HEK293 (cell line): Measurements from ENCODE around the gene ARRB2.

ENCODE experiments used
- GLI4 ChIP-seq: fragments of 450-650 bp; formaldehyde crosslinking; IDR thresholded peaks from 2 replicates; pipeline ENCODE4 v1.5.1; 2016; ENCODE audit warnings: missing biosample characterization, missing genetic modification characterization
- HOXC10 ChIP-seq: sonication (generic); formaldehyde crosslinking; IDR thresholded peaks from 2 replicates; pipeline ENCODE4 v1.8.1; 2023; ENCODE audit warnings: mild to moderate bottlenecking, missing genetic modification reagents
- KLF1 ChIP-seq: fragments of 450-650 bp; formaldehyde crosslinking; IDR thresholded peaks from 2 replicates; pipeline ENCODE4 v1.5.1; 2016; ENCODE audit warnings: missing biosample characterization, missing genetic modification characterization
- KLF7 ChIP-seq: fragments of 450-650 bp; formaldehyde crosslinking; IDR thresholded peaks from 2 replicates; pipeline ENCODE4 v1.5.1; 2016; ENCODE audit warnings: missing biosample characterization, missing genetic modification characterization, borderline replicate concordance
- KLF8 ChIP-seq: fragments of 450-650 bp; formaldehyde crosslinking; IDR thresholded peaks from 2 replicates; pipeline ENCODE4 v1.5.1; 2016; ENCODE audit warnings: missing biosample characterization, missing genetic modification characterization
- MEIS1 ChIP-seq: sonication (generic); formaldehyde crosslinking; IDR thresholded peaks from 2 replicates; pipeline ENCODE4 v1.8.1; 2022; ENCODE audit warnings: missing genetic modification reagents, mild to moderate bottlenecking, borderline replicate concordance
- SP3 ChIP-seq: fragments of 450-650 bp; formaldehyde crosslinking; IDR thresholded peaks from 2 replicates; pipeline ENCODE4 v1.5.1; 2016; ENCODE audit warnings: missing biosample characterization, missing genetic modification characterization
- YY2 ChIP-seq: fragments of 450-650 bp; formaldehyde crosslinking; IDR thresholded peaks from 2 replicates; pipeline ENCODE4 v1.5.1; 2016; ENCODE audit warnings: missing biosample characterization, missing genetic modification characterization
- ZBTB10 ChIP-seq: fragments of 450-650 bp; formaldehyde crosslinking; IDR thresholded peaks from 2 replicates; pipeline ENCODE4 v1.5.1; 2016; ENCODE audit warnings: missing biosample characterization, missing genetic modification characterization
- ZBTB20 ChIP-seq: fragments of 450-650 bp; formaldehyde crosslinking; IDR thresholded peaks from 2 replicates; pipeline ENCODE4 v1.5.1; 2016; ENCODE audit warnings: missing biosample characterization, missing genetic modification characterization
- ZBTB48 ChIP-seq: fragments of 450-650 bp; formaldehyde crosslinking; IDR thresholded peaks from 2 replicates; pipeline ENCODE4 v1.5.1; 2016; ENCODE audit warnings: missing biosample characterization, missing genetic modification characterization
- ZEB2 ChIP-seq: fragments of 450-650 bp; formaldehyde crosslinking; IDR thresholded peaks from 2 replicates; pipeline ENCODE4 v1.5.1; 2016; ENCODE audit warnings: missing biosample characterization, missing genetic modification characterization
- ZFHX2 ChIP-seq: fragments of 450-650 bp; formaldehyde crosslinking; conservative IDR thresholded peaks from 2 replicates; pipeline ENCODE4 v1.5.1; 2016; ENCODE audit warnings: missing biosample characterization, missing genetic modification characterization
- ZNF10 ChIP-seq: fragments of 450-650 bp; formaldehyde crosslinking; IDR thresholded peaks from 2 replicates; pipeline ENCODE4 v1.5.1; 2017; ENCODE audit warnings: missing biosample characterization, missing genetic modification characterization
- ZNF121 ChIP-seq: fragments of 450-650 bp; formaldehyde crosslinking; IDR thresholded peaks from 2 replicates; pipeline ENCODE4 v1.5.1; 2016; ENCODE audit warnings: missing biosample characterization, missing genetic modification characterization
- ZNF132 ChIP-seq: fragments of 450-650 bp; formaldehyde crosslinking; IDR thresholded peaks from 2 replicates; pipeline ENCODE4 v1.5.1; 2017; ENCODE audit warnings: missing biosample characterization, missing genetic modification characterization, borderline replicate concordance
- ZNF148 ChIP-seq: fragments of 450-650 bp; formaldehyde crosslinking; IDR thresholded peaks from 2 replicates; pipeline ENCODE4 v1.5.0; 2017; ENCODE audit warnings: missing biosample characterization, missing genetic modification characterization, borderline replicate concordance
- ZNF175 ChIP-seq: fragments of 450-650 bp; formaldehyde crosslinking; IDR thresholded peaks from 2 replicates; pipeline ENCODE4 v1.5.1; 2016; ENCODE audit warnings: missing biosample characterization, missing genetic modification characterization
- ZNF18 ChIP-seq: fragments of 450-650 bp; formaldehyde crosslinking; IDR thresholded peaks from 2 replicates; pipeline ENCODE4 v1.5.1; 2016; ENCODE audit warnings: missing biosample characterization, missing genetic modification characterization
- ZNF214 ChIP-seq: fragments of 450-650 bp; formaldehyde crosslinking; IDR thresholded peaks from 2 replicates; pipeline ENCODE4 v1.5.1; 2017; ENCODE audit warnings: missing biosample characterization, mild to moderate bottlenecking, missing genetic modification characterization, borderline replicate concordance
- ZNF266 ChIP-seq: fragments of 450-650 bp; formaldehyde crosslinking; IDR thresholded peaks from 2 replicates; pipeline ENCODE4 v1.5.1; 2016; ENCODE audit warnings: missing biosample characterization, missing genetic modification characterization, low read depth
- ZNF394 ChIP-seq: fragments of 450-650 bp; formaldehyde crosslinking; IDR thresholded peaks from 2 replicates; pipeline ENCODE4 v1.5.1; 2016; ENCODE audit warnings: missing biosample characterization, missing genetic modification characterization, mild to moderate bottlenecking, moderate library complexity, borderline replicate concordance
- ZNF404 ChIP-seq: fragments of 450-650 bp; formaldehyde crosslinking; IDR thresholded peaks from 2 replicates; pipeline ENCODE4 v1.5.1; 2017; ENCODE audit warnings: missing biosample characterization, missing genetic modification characterization
- ZNF473 ChIP-seq: fragments of 450-650 bp; formaldehyde crosslinking; IDR thresholded peaks from 2 replicates; pipeline ENCODE4 v1.5.1; 2017; ENCODE audit warnings: missing biosample characterization, missing genetic modification characterization
- ZNF501 ChIP-seq: fragments of 450-650 bp; formaldehyde crosslinking; IDR thresholded peaks from 2 replicates; pipeline ENCODE4 v1.5.1; 2016; ENCODE audit warnings: missing biosample characterization, missing genetic modification characterization
- ZNF513 ChIP-seq: fragments of 450-650 bp; IDR thresholded peaks from 2 replicates; pipeline ENCODE4 v1.5.1; 2018; ENCODE audit warnings: missing biosample characterization, missing genetic modification characterization
- ZNF544 ChIP-seq: fragments of 450-650 bp; formaldehyde crosslinking; IDR thresholded peaks from 2 replicates; pipeline ENCODE4 v1.5.0; 2017; ENCODE audit warnings: missing biosample characterization, missing genetic modification characterization
- ZNF692 ChIP-seq: fragments of 450-650 bp; formaldehyde crosslinking; IDR thresholded peaks from 2 replicates; pipeline ENCODE4 v1.5.1; 2016; ENCODE audit warnings: missing biosample characterization, missing genetic modification characterization
- ZNF785 ChIP-seq: fragments of 450-650 bp; formaldehyde crosslinking; IDR thresholded peaks from 2 replicates; pipeline ENCODE4 v1.5.1; 2016; ENCODE audit warnings: missing biosample characterization, missing genetic modification characterization
- ZNF792 ChIP-seq: fragments of 450-650 bp; formaldehyde crosslinking; IDR thresholded peaks from 2 replicates; pipeline ENCODE4 v1.5.1; 2016; ENCODE audit warnings: missing biosample characterization, missing genetic modification characterization
- ZNF843 ChIP-seq: fragments of 450-650 bp; formaldehyde crosslinking; IDR thresholded peaks from 2 replicates; pipeline ENCODE4 v1.5.1; 2016; ENCODE audit warnings: missing biosample characterization, missing genetic modification characterization

Gene ARRB2

GRCh38 chr17:4710693-4711634 lies 532 bp downstream of the ARRB2 start (continued):
- TF ChIP-seq ZNF148 (tag by site-specific recombination) (no peak), ZNF501 (no peak), ZNF10 (tag by site-specific recombination) (no peak), ZNF404 (tag by site-specific recombination) (no peak), ZNF692 (tag by site-specific recombination) (peak; percentile 49; the same call in 1 of the 2 replicates), ZNF132 (tag by site-specific recombination) (no peak), ZNF266 (tag by site-specific recombination) (no peak), ZNF785 (no peak), KLF8 (tag by site-specific recombination) (no peak), ZNF175 (tag by site-specific recombination) (no peak), HOXC10 (CRISPR knock-in tag) (no peak), ZNF843 (no peak), ZNF18 (tag by site-specific recombination) (no peak), MEIS1 (CRISPR knock-in tag) (no peak), ZEB2 (tag by site-specific recombination) (no peak), ZBTB10 (peak; percentile 14; the same call in 1 of the 2 replicates), ZFHX2 (tag by site-specific recombination) (no peak), ZNF121 (tag by site-specific recombination) (peak; percentile 55; the same call in 1 of the 2 replicates), ZNF394 (no peak), ZBTB20 (tag by site-specific recombination) (peak; percentile 95), ZNF792 (tag by site-specific recombination) (no peak), GLI4 (tag by site-specific recombination) (0 out of 2 replicates have a peak, but pooled peaks have one; percentile 13), ZBTB48 (tag by site-specific recombination) (peak; percentile 86), KLF7 (tag by site-specific recombination) (no peak; the same call in 1 of the 2 replicates), YY2 (tag by site-specific recombination) (no peak), SP3 (tag by site-specific recombination) (no peak), ZNF513 (no peak), ZNF473 (tag by site-specific recombination) (no peak), KLF1 (peak; percentile 86), ZNF544 (tag by site-specific recombination) (no peak), ZNF214 (tag by site-specific recombination) (no peak)
